Renal pelvis (tissue), 12 donors: ENCODE data around the gene F2R. TPM values are rescaled to one million over a fixed set of nuclear protein-coding genes. Genes with fewer than 3 reads are reported as not detected.
"Not testable (repeated sequence)": the region's sequence is repeated elsewhere in the genome, so short reads cannot be mapped to it uniquely, and the experiment has no call there.

ENCODE experiments used
- DNase-seq: peaks from one replicate; pipeline ENCODE4 v3.0.0-alpha.2; 2013
- long read RNA-seq, 16 experiments: transcript quantifications; one replicate each; lab custom pipeline, GENCODE V29; 2026
- polyA plus RNA-seq, 3 donors: library from polyadenylated mRNA; unstranded; fragments of 120-200 nt; gene quantifications; one replicate each; pipeline ENCODE4 v1.2.1, GENCODE V29; 2013; ENCODE audit not compliant: insufficient read length in 3 of 3

Gene F2R
- 10 to 100 TPM; 46.5 to 61.8 (median 57.6) TPM for polyA plus RNA-seq
- long read RNA-seq, donor 1, transcript F2R-201 (2 exons, 3,821 nt): major isoform, 11 of 11 reads
- long read RNA-seq, donor 1, partial matches to known transcripts: 0 of 11 reads
- long read RNA-seq, donor 1, other reads (novel, unspliced or antisense): 0 of 11 reads
- long read RNA-seq, donor 2, transcript F2R-201 (2 exons, 3,821 nt): major isoform, 20 of 20 reads
- long read RNA-seq, donor 2, partial matches to known transcripts: 0 of 20 reads
- long read RNA-seq, donor 2, other reads (novel, unspliced or antisense): 0 of 20 reads
- long read RNA-seq, donor 3, transcript F2R-201 (2 exons, 3,821 nt): major isoform, 29 of 29 reads
- long read RNA-seq, donor 3, partial matches to known transcripts: 0 of 29 reads
- long read RNA-seq, donor 3, other reads (novel, unspliced or antisense): 0 of 29 reads
- long read RNA-seq, donor 4, transcript F2R-201 (2 exons, 3,821 nt): major isoform, 16 of 16 reads
- long read RNA-seq, donor 4, partial matches to known transcripts: 0 of 16 reads
- long read RNA-seq, donor 4, other reads (novel, unspliced or antisense): 0 of 16 reads
- long read RNA-seq, donor 5, transcript F2R-201 (2 exons, 3,821 nt): major isoform, 15 of 21 reads
- long read RNA-seq, donor 5, partial matches to known transcripts: 6 of 21 reads
- long read RNA-seq, donor 5, other reads (novel, unspliced or antisense): 0 of 21 reads
- long read RNA-seq, donor 6, transcript F2R-201 (2 exons, 3,821 nt): major isoform, 30 of 30 reads
- long read RNA-seq, donor 6, partial matches to known transcripts: 0 of 30 reads
- long read RNA-seq, donor 6, other reads (novel, unspliced or antisense): 0 of 30 reads
- long read RNA-seq, donor 7, transcript F2R-201 (2 exons, 3,821 nt): major isoform, 36 of 36 reads
- long read RNA-seq, donor 7, partial matches to known transcripts: 0 of 36 reads
- long read RNA-seq, donor 7, other reads (novel, unspliced or antisense): 0 of 36 reads
- long read RNA-seq, donor 8, transcript F2R-201 (2 exons, 3,821 nt): major isoform, 16 of 16 reads
- long read RNA-seq, donor 8, partial matches to known transcripts: 0 of 16 reads
- long read RNA-seq, donor 8, other reads (novel, unspliced or antisense): 0 of 16 reads
- long read RNA-seq, donor 9, transcript F2R-201 (2 exons, 3,821 nt): major isoform, 47 of 48 reads
- long read RNA-seq, donor 9, partial matches to known transcripts: 0 of 48 reads
- long read RNA-seq, donor 9, other reads (novel, unspliced or antisense): 0 of 48 reads
- long read RNA-seq, donor 10, transcript F2R-201 (2 exons, 3,821 nt): major isoform, 33 of 33 reads
- long read RNA-seq, donor 10, partial matches to known transcripts: 0 of 33 reads
- long read RNA-seq, donor 10, other reads (novel, unspliced or antisense): 0 of 33 reads
- long read RNA-seq, donor 11, transcript F2R-201 (2 exons, 3,821 nt): major isoform, 27 of 37 reads
- long read RNA-seq, donor 11, partial matches to known transcripts: 10 of 37 reads
- long read RNA-seq, donor 11, other reads (novel, unspliced or antisense): 0 of 37 reads
- long read RNA-seq, donor 12, transcript F2R-201 (2 exons, 3,821 nt): major isoform, 32 of 32 reads
- long read RNA-seq, donor 12, partial matches to known transcripts: 0 of 32 reads
- long read RNA-seq, donor 12, other reads (novel, unspliced or antisense): 0 of 32 reads
- long read RNA-seq, donor 13, transcript F2R-201 (2 exons, 3,821 nt): major isoform, 10 of 10 reads
- long read RNA-seq, donor 13, partial matches to known transcripts: 0 of 10 reads
- long read RNA-seq, donor 13, other reads (novel, unspliced or antisense): 0 of 10 reads
- long read RNA-seq, donor 14, transcript F2R-201 (2 exons, 3,821 nt): major isoform, 58 of 58 reads
- long read RNA-seq, donor 14, partial matches to known transcripts: 0 of 58 reads
- long read RNA-seq, donor 14, other reads (novel, unspliced or antisense): 0 of 58 reads
- long read RNA-seq, donor 15, transcript F2R-201 (2 exons, 3,821 nt): major isoform, 24 of 24 reads
- long read RNA-seq, donor 15, partial matches to known transcripts: 0 of 24 reads
- long read RNA-seq, donor 15, other reads (novel, unspliced or antisense): 0 of 24 reads
- long read RNA-seq, donor 16, transcript F2R-201 (2 exons, 3,821 nt): major isoform, 30 of 31 reads
- long read RNA-seq, donor 16, partial matches to known transcripts: 0 of 31 reads
- long read RNA-seq, donor 16, other reads (novel, unspliced or antisense): 0 of 31 reads

- DNase-seq: peak; percentile 74
Measured at GRCh38 chr5:76715736-76716455, at the start of gene F2R. TSS of gene F2R (plus strand) at chr5:76716126. CDS start at chr5:76716308, 182 bp downstream.

DNA sequence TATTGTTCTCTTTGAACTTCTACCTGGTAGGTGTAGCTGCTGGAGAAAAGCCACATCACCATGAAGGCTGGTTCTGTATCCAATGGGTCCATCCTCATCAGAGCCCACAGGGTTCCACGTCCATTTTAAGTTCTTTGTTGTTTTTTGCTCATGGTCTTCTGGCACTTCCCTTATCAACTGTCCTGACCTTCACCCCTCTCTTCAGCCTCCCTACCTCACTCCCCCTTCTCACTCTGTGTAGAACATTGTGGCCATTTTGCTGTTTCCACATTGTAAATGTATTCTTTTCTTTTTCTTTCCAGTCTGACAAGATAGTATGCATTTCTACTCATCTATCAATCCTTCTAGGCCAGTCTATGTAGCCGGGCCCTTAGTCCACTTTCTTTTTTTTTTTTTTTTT lies 48.4 kb upstream of the F2R start:
- no peak for DNase-seq

GRCh38 chr5:76669245-76669644 lies 46.7 kb upstream of the F2R start:
- no peak for DNase-seq

DNA sequence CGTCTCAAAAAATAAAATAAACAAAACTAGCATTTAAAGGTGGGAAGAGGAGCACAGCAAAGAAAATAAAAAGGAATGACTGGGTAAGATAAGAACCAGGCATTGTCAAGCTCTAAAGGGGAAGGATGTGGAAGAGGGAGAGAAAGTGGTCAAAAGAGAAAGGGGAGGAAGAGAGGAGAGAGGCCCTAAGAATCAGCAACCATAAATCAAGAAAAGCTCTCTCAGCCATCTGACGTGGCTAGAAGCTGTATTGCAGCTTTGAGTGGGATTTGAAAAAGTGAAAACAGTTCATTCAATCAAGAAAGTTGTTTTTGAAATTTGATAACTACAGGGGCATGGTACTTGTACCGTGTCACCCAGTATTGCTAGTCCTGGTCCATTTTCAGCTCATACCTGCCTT lies 45.4 kb upstream of the F2R start:
- no peak for DNase-seq

DNA sequence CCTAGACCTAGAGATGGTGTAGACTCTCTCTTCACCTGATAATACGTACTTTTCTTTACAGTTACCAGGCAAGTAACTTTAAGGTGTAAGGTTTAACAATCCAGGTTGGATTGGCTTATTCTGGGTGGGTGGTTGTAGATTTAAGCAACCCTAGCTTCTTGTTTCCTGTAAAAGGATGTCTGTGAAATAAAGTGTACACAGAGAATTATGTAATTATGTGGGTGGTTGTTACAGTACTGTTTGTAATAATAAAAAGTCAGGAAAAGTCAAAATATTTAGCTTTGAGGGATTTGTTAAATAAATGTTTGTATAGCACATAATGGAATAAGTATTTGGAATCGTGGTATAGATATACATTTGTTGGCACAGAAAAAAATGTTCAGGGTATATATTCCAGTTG lies 43.7 kb upstream of the F2R start:
- no peak for DNase-seq

- no peak for DNase-seq
Measured at GRCh38 chr5:76673125-76673524, 42.8 kb upstream of the F2R start.

DNA sequence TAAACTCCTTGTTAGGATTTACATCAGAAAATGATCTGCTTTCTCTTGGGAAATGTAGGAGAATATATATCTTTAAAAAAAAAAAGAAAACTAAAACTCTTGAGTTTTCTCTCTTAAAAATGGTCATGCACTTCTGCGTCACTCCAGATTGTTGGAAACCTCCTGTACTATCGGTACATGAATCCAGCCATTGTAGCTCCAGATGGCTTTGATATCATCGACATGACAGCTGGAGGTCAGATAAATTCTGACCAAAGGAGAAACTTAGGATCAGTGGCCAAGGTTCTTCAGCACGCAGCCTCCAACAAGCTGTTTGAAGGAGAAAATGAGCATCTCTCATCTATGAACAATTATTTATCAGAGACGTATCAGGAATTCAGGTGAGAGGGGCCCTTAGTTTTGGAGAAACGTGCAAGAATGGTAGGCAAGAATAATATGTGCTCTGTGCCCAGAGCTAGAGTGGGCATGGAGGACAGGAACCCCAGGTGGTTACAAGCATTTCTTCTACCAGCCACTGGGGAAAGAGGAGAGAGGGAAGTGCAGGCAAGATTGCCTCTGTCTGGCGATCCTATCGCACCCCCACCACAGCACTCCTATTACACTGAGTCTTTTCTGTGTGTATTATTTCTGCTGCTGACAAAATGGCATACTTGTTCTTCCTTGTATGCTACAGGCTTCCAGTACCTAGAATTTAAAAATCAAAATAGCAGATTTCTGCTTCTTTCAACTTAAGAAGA lies 41.4 kb upstream of the F2R start:
- DNase-seq: no peak

DNA sequence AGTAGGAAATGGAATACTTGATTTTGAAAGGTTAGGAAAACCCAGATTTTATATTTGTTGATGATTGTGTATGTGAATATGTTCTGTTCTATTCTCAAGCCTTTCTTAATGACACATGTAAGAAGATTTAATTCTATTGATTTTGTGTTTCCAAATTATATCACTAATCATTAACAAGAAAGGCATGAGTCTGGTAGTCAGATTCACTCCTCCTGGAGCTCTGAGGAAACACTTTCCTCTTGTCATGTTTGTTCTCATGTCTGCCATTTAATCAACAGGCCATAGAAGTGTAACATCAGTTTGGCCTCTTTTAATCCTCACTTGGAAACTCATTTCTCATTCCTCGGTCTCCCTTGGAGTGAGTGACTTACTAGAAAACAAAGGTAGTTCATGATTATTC lies 40.6 kb upstream of the F2R start:
- DNase-seq: no peak

- no peak for DNase-seq
Measured at GRCh38 chr5:76677849-76678472, 38.0 kb upstream of the F2R start.

DNA sequence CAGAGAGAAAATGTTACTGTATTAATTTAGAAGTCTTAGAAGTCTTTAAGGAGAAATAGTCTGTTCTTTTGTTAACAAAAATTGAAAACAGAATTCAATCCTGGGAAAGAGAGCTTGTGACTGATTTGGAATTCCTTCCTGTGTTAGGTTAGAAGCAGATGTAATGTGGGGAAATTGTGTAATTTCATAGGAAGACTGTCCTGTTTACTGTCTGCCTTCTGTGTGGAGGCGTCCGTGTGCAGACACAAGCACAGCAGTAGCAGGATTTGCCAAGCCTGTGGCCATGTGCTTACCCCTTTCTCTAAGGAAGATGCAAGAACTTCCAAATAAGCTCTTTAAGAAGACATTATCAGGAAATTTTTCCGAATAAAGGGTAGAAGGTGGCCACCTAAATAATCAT lies 36.7 kb upstream of the F2R start:
- no peak for DNase-seq

GRCh38 chr5:76680826-76681225 lies 35.1 kb upstream of the F2R start:
- not testable (repeated sequence) for DNase-seq

DNA sequence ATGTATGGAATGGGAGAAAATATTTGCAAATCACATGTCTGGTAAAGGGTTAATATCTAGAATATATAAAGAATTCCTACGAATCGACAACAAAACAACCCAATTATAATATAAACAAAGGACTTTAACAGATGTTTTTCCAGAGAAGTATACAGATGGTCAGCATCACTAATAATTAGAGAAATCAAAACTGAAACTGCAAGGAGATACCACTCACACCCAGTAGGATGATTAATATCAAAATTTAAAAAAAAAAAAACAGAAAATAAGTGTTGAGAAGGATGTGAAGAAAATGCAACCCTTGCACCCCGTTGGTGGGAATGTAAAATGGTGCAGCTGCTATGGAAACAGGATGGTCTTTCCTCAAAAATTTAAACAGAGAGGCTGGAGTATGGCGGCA lies 34.6 kb upstream of the F2R start:
- no peak for DNase-seq

GRCh38 chr5:76682387-76682786 lies 33.5 kb upstream of the F2R start:
- no peak for DNase-seq

DNA sequence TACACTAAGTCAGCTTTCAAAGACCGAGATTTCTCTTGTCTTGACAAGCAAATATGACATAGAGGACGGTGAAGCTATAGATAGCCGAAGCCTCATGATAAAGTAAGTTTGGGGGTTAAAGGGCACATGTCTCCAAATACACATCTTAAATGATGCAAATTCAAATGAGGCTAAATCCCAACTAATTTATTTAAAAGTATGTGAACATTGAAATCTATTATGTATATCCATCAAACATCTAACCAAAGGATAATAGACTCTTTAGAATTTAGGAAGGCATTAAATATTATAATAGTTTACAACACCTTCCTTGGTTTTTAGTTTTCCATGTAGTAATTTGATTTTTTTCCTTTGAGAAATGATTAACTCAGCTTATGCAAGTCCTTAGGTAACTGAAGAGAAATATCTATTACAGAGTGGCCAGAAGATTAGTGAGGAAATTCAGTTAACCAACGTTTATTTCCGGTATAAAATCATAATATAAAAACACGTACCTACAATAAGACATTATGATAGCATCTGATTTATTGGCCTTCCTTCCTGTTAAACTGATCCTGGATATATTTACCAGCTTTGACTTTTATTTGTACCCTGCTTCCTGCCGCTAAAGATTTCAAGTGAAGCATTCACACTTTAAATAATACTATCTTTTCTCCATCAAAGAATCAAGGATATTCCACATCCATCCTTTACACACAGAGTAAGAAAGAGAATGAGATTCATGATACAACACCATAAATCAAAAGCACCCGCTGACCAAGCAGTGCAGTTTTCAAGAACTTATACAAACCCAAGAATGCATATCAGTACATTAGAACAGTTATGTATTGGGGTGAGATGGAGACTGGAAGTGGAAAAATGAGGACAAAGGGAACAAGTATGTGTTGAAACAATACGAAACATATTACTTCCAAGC lies 31.9 kb upstream of the F2R start:
- DNase-seq: no peak

DNA sequence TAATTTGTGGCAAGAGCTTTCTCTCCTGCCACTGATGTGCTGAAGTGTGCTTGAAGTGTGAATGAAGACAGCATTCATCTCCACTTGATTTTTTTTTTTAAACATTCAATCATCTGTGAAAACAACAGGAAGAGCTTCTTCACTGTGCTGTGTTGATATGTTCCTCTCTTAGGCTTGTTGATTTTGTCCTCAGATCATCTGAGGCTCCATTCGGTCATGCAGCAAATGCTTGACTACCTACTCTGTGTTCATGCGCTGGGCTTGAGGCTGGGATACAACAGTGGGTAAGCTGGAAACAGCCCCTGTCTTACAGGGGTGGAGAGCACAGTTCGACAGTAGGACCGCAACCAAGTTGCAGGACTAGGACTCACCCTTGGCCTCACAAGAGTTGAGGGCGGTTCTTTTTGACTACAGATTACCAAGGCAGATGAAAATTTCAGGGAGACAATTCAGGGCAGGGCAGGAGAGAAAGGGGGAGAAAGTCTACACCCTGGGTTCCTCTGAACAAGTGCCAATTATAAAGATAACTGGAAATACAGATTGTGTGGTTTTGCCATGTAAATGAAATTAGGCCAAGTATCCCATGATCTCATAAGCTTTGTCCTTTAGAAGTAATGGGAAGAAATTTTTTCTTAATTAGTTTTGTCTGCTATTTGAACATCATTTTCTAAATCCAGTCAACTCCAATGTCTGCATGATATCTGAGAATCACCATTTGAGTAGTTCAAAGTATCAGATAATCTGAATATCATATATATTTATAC lies 31.0 kb upstream of the F2R start:
- DNase-seq: no peak

DNA sequence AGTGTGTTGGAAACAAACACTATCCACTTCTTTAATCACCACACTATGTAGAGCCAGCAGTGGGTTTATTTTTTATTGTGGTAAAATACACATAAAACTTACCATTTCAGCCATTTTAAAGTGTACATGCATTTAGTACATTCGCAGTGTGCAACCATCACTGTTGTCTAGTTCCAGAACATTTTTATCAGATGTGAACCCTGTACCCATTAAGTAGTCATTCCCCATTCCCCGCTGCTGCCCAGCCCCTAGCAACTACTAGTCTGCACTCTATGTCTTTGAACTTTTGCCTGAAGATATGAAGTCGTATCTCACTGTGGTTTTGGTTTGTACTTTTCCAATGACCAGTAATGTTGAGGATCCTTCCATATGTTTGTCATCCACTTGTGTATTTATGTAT lies 30.2 kb upstream of the F2R start:
- no peak for DNase-seq
